ENCODE measurements around the gene DDX31.

GRCh38 chr9:132556235-132556634, 113.5 kb downstream of the DDX31 start:
- TF ChIP-seq POLR2A (IDR thresholded peaks at IDR 0.05): no peak
- TF ChIP-seq, protein P1, sequence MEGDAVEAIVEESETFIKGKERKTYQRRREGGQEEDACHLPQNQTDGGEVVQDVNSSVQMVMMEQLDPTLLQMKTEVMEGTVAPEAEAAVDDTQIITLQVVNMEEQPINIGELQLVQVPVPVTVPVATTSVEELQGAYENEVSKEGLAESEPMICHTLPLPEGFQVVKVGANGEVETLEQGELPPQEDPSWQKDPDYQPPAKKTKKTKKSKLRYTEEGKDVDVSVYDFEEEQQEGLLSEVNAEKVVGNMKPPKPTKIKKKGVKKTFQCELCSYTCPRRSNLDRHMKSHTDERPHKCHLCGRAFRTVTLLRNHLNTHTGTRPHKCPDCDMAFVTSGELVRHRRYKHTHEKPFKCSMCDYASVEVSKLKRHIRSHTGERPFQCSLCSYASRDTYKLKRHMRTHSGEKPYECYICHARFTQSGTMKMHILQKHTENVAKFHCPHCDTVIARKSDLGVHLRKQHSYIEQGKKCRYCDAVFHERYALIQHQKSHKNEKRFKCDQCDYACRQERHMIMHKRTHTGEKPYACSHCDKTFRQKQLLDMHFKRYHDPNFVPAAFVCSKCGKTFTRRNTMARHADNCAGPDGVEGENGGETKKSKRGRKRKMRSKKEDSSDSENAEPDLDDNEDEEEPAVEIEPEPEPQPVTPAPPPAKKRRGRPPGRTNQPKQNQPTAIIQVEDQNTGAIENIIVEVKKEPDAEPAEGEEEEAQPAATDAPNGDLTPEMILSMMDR (IDR thresholded peaks at IDR 0.05): no peak

All from lower leg skin (tissue), 3 donors.